Breast epithelium (tissue), 3 donors: ENCODE results near the gene GNAZ.

Experiments
- POLR2A ChIP-seq: fragments of 450-650 bp; IDR thresholded peaks from one replicate; pipeline ENCODE4 v1.6.1; 2016; ENCODE audit warnings: antibody characterized with exemption, mild to moderate bottlenecking, moderate library complexity
- POLR2AphosphoS5 ChIP-seq, 3 donors: sonication (generic); formaldehyde crosslinking; IDR thresholded peaks; one replicate each; pipeline ENCODE4 v1.6.1; 2017; ENCODE audit warnings: antibody characterized with exemption in 3 of 3
- TF ChIP-seq, protein P1 (sequence below), 3 donors: fragments of 450-650 bp; IDR thresholded peaks; one replicate each; pipeline ENCODE4 v1.5.1; 2016 to 2017; ENCODE audit warnings: antibody characterized with exemption in 3 of 3, mild to moderate bottlenecking in 3 of 3, moderate library complexity in 3 of 3

- TF ChIP-seq POLR2AphosphoS5 (IDR thresholded peaks at IDR 0.05) (no peak), POLR2A (no peak)
- TF ChIP-seq, protein P1, sequence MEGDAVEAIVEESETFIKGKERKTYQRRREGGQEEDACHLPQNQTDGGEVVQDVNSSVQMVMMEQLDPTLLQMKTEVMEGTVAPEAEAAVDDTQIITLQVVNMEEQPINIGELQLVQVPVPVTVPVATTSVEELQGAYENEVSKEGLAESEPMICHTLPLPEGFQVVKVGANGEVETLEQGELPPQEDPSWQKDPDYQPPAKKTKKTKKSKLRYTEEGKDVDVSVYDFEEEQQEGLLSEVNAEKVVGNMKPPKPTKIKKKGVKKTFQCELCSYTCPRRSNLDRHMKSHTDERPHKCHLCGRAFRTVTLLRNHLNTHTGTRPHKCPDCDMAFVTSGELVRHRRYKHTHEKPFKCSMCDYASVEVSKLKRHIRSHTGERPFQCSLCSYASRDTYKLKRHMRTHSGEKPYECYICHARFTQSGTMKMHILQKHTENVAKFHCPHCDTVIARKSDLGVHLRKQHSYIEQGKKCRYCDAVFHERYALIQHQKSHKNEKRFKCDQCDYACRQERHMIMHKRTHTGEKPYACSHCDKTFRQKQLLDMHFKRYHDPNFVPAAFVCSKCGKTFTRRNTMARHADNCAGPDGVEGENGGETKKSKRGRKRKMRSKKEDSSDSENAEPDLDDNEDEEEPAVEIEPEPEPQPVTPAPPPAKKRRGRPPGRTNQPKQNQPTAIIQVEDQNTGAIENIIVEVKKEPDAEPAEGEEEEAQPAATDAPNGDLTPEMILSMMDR (IDR thresholded peaks at IDR 0.05), result peak; percentile 59 to 81 (median 79)
These were observed 58.2 kb downstream of the GNAZ start for GRCh38 chr22:23128269-23129108.
